ENCODE data around the gene CABP1.
A peak's percentile ranks its signal among the peaks of the same experiment; 100 is the strongest.

Gene CABP1

GRCh38 chr12:120640861-120641833, 721 bp downstream of the CABP1 start:
- H3K4me3 ChIP-seq (ENCODE audit: low read depth, low read length), result peak overlapping the region; percentile 59; the same call in 1 of the 2 replicates
- H2AFZ ChIP-seq (ENCODE audit: low read length, unreplicated experiment), result no peak overlapping the region

GRCh38 chr12:120642121-120642520, 1.7 kb downstream of the CABP1 start:
- H3K4me3 ChIP-seq (ENCODE audit: low read depth, low read length), result no peak overlapping the region
- no peaks in the 10 kb centered on the region for H3K79me2 ChIP-seq (ENCODE audit: control insufficient read depth, insufficient read depth, low read length, unreplicated experiment)
- peaks cover 67% of the 10 kb centered on the region for H3K27me3 ChIP-seq (ENCODE audit: insufficient read depth, low read length)
- H2AFZ ChIP-seq (ENCODE audit: low read length, unreplicated experiment), result no peak overlapping the region
- no peak overlapping the region for H3K27ac ChIP-seq (ENCODE audit: low read depth, low read length)
- no peaks in the 10 kb centered on the region for H3K4me1 ChIP-seq (ENCODE audit: control insufficient read depth, insufficient read depth, low read length, unreplicated experiment)
- H3K36me3 ChIP-seq (ENCODE audit: insufficient read depth, low read length), result no peaks in the 10 kb centered on the region

More at GRCh38 chr12:120640861-120641833, 721 bp downstream of the CABP1 start:
- H3K27ac ChIP-seq (ENCODE audit: low read depth, low read length), result no peak overlapping the region
- no peaks in the 10 kb centered on the region for H3K36me3 ChIP-seq (ENCODE audit: insufficient read depth, low read length)
- peaks cover 67% of the 10 kb centered on the region for H3K27me3 ChIP-seq (ENCODE audit: insufficient read depth, low read length)
- H3K4me1 ChIP-seq (ENCODE audit: control insufficient read depth, insufficient read depth, low read length, unreplicated experiment), result no peaks in the 10 kb centered on the region
- no peaks in the 10 kb centered on the region for H3K79me2 ChIP-seq (ENCODE audit: control insufficient read depth, insufficient read depth, low read length, unreplicated experiment)

GRCh38 chr12:120642826-120643225, 2.4 kb downstream of the CABP1 start:
- H3K4me1 ChIP-seq (ENCODE audit: control insufficient read depth, insufficient read depth, low read length, unreplicated experiment), result no peaks in the 10 kb centered on the region
- H3K27me3 ChIP-seq (ENCODE audit: insufficient read depth, low read length), result peaks cover 67% of the 10 kb centered on the region
- no peaks in the 10 kb centered on the region for H3K36me3 ChIP-seq (ENCODE audit: insufficient read depth, low read length)
- no peak overlapping the region for H3K27ac ChIP-seq (ENCODE audit: low read depth, low read length)
- no peaks in the 10 kb centered on the region for H3K79me2 ChIP-seq (ENCODE audit: control insufficient read depth, insufficient read depth, low read length, unreplicated experiment)
- no peak overlapping the region for H2AFZ ChIP-seq (ENCODE audit: low read length, unreplicated experiment)
- H3K4me3 ChIP-seq (ENCODE audit: low read depth, low read length), result no peak overlapping the region

- Histone ChIP-seq H3K36me3 (ENCODE audit: insufficient read depth, low read length) (no peaks in the 10 kb centered on the region), H3K79me2 (ENCODE audit: control insufficient read depth, insufficient read depth, low read length, unreplicated experiment) (no peaks in the 10 kb centered on the region), H3K27ac (ENCODE audit: low read depth, low read length) (no peak overlapping the region), H3K4me3 (ENCODE audit: low read depth, low read length) (no peak overlapping the region), H3K27me3 (ENCODE audit: insufficient read depth, low read length) (peaks cover 60% of the 10 kb centered on the region), H3K4me1 (ENCODE audit: control insufficient read depth, insufficient read depth, low read length, unreplicated experiment) (no peaks in the 10 kb centered on the region), H2AFZ (ENCODE audit: low read length, unreplicated experiment) (no peak overlapping the region)
Observed at GRCh38 chr12:120643574-120643973, 3.1 kb downstream of the CABP1 start.

GRCh38 chr12:120646044-120646443, 5.6 kb downstream of the CABP1 start:
- Histone ChIP-seq H3K27ac (ENCODE audit: low read depth, low read length) (no peak overlapping the region), H3K36me3 (ENCODE audit: insufficient read depth, low read length) (no peaks in the 10 kb centered on the region), H3K4me1 (ENCODE audit: control insufficient read depth, insufficient read depth, low read length, unreplicated experiment) (peaks cover 3% of the 10 kb centered on the region), H2AFZ (ENCODE audit: low read length, unreplicated experiment) (no peak overlapping the region), H3K27me3 (ENCODE audit: insufficient read depth, low read length) (peaks cover 53% of the 10 kb centered on the region), H3K79me2 (ENCODE audit: control insufficient read depth, insufficient read depth, low read length, unreplicated experiment) (no peaks in the 10 kb centered on the region), H3K4me3 (ENCODE audit: low read depth, low read length) (no peak overlapping the region)

- no peak overlapping the region for H3K4me3 ChIP-seq (ENCODE audit: low read depth, low read length)
- peaks cover 40% of the 10 kb centered on the region for H3K27me3 ChIP-seq (ENCODE audit: insufficient read depth, low read length)
- H3K27ac ChIP-seq (ENCODE audit: low read depth, low read length), result no peak overlapping the region
- H3K79me2 ChIP-seq (ENCODE audit: control insufficient read depth, insufficient read depth, low read length, unreplicated experiment), result no peaks in the 10 kb centered on the region
- peaks cover 3% of the 10 kb centered on the region for H3K4me1 ChIP-seq (ENCODE audit: control insufficient read depth, insufficient read depth, low read length, unreplicated experiment)
- no peaks in the 10 kb centered on the region for H3K36me3 ChIP-seq (ENCODE audit: insufficient read depth, low read length)
- H2AFZ ChIP-seq (ENCODE audit: low read length, unreplicated experiment), result no peak overlapping the region
Observed at GRCh38 chr12:120647375-120647755, 6.9 kb downstream of the CABP1 start.

GRCh38 chr12:120649442-120650232, 9.2 kb downstream of the CABP1 start:
- Histone ChIP-seq H3K27ac (ENCODE audit: low read depth, low read length) (no peak overlapping the region), H3K36me3 (ENCODE audit: insufficient read depth, low read length) (no peaks in the 10 kb centered on the region), H3K27me3 (ENCODE audit: insufficient read depth, low read length) (peaks cover 20% of the 10 kb centered on the region), H3K79me2 (ENCODE audit: control insufficient read depth, insufficient read depth, low read length, unreplicated experiment) (no peaks in the 10 kb centered on the region), H2AFZ (ENCODE audit: low read length, unreplicated experiment) (peak overlapping the region; percentile 47), H3K4me1 (ENCODE audit: control insufficient read depth, insufficient read depth, low read length, unreplicated experiment) (peaks cover 3% of the 10 kb centered on the region), H3K4me3 (ENCODE audit: low read depth, low read length) (peak overlapping the region; percentile 69)

- no peaks in the 10 kb centered on the region for H3K79me2 ChIP-seq (ENCODE audit: control insufficient read depth, insufficient read depth, low read length, unreplicated experiment)
- H2AFZ ChIP-seq (ENCODE audit: low read length, unreplicated experiment), result no peak overlapping the region
- H3K36me3 ChIP-seq (ENCODE audit: insufficient read depth, low read length), result no peaks in the 10 kb centered on the region
- no peak overlapping the region for H3K27ac ChIP-seq (ENCODE audit: low read depth, low read length)
- H3K4me1 ChIP-seq (ENCODE audit: control insufficient read depth, insufficient read depth, low read length, unreplicated experiment), result peaks cover 3% of the 10 kb centered on the region
- peaks cover 14% of the 10 kb centered on the region; the same call in 1 of the 2 replicates for H3K27me3 ChIP-seq (ENCODE audit: insufficient read depth, low read length)
- H3K4me3 ChIP-seq (ENCODE audit: low read depth, low read length), result peak overlapping the region; percentile 69; the same call in 1 of the 2 replicates
Observed at GRCh38 chr12:120650233-120650690, 9.8 kb downstream of the CABP1 start.

GRCh38 chr12:120651821-120652220, 11.4 kb downstream of the CABP1 start:
- Histone ChIP-seq H3K79me2 (ENCODE audit: control insufficient read depth, insufficient read depth, low read length, unreplicated experiment) (no peaks in the 10 kb centered on the region), H3K4me3 (ENCODE audit: low read depth, low read length) (no peak overlapping the region), H3K27me3 (ENCODE audit: insufficient read depth, low read length) (0 out of 2 replicates have a peak, but pooled peaks cover 9% of the 10 kb centered on the region), H2AFZ (ENCODE audit: low read length, unreplicated experiment) (no peak overlapping the region), H3K4me1 (ENCODE audit: control insufficient read depth, insufficient read depth, low read length, unreplicated experiment) (peaks cover 3% of the 10 kb centered on the region), H3K36me3 (ENCODE audit: insufficient read depth, low read length) (no peaks in the 10 kb centered on the region), H3K27ac (ENCODE audit: low read depth, low read length) (no peak overlapping the region)

GRCh38 chr12:120652656-120653435, 12.4 kb downstream of the CABP1 start:
- no peak overlapping the region for H3K4me3 ChIP-seq (ENCODE audit: low read depth, low read length)
- H3K27me3 ChIP-seq (ENCODE audit: insufficient read depth, low read length), result 0 out of 2 replicates have a peak, but pooled peaks cover 9% of the 10 kb centered on the region
- no peak overlapping the region for H3K27ac ChIP-seq (ENCODE audit: low read depth, low read length)
- H2AFZ ChIP-seq (ENCODE audit: low read length, unreplicated experiment), result no peak overlapping the region
- no peaks in the 10 kb centered on the region for H3K36me3 ChIP-seq (ENCODE audit: insufficient read depth, low read length)
- peaks cover 3% of the 10 kb centered on the region for H3K4me1 ChIP-seq (ENCODE audit: control insufficient read depth, insufficient read depth, low read length, unreplicated experiment)
- H3K79me2 ChIP-seq (ENCODE audit: control insufficient read depth, insufficient read depth, low read length, unreplicated experiment), result no peaks in the 10 kb centered on the region
